ENCODE results near the gene NEXN. TPM values are rescaled to one million over a fixed set of nuclear protein-coding genes. Genes with fewer than 3 reads are reported as not detected.

NEXN gene
- 100 to 1,000 TPM; 153 to 531 (median 271) TPM for polyA plus RNA-seq (ENCODE audit: insufficient read length in 12 of 12)
- long read RNA-seq, donor 1, partial matches to known transcripts: 10 of 11 reads
- long read RNA-seq, donor 1, other reads (novel, unspliced or antisense): 0 of 11 reads
- long read RNA-seq, donor 2, transcript NEXN-205 (10 exons, 1,456 nt): major isoform, 8 of 257 reads
- long read RNA-seq, donor 2, partial matches to known transcripts: 238 of 257 reads
- long read RNA-seq, donor 2, other reads (novel, unspliced or antisense): 0 of 257 reads
- long read RNA-seq, donor 3, partial matches to known transcripts: 24 of 29 reads
- long read RNA-seq, donor 3, other reads (novel, unspliced or antisense): 0 of 29 reads
- long read RNA-seq, donor 4, transcript NEXN-205 (10 exons, 1,456 nt): major isoform, 6 of 25 reads
- long read RNA-seq, donor 4, partial matches to known transcripts: 17 of 25 reads
- long read RNA-seq, donor 4, other reads (novel, unspliced or antisense): 0 of 25 reads
- long read RNA-seq, donor 5, transcript NEXN-205 (10 exons, 1,456 nt): major isoform, 7 of 84 reads
- long read RNA-seq, donor 5, partial matches to known transcripts: 67 of 84 reads
- long read RNA-seq, donor 5, other reads (novel, unspliced or antisense): 6 of 84 reads
- long read RNA-seq, donor 6, transcript NEXN-205 (10 exons, 1,456 nt): major isoform, 5 of 61 reads
- long read RNA-seq, donor 6, partial matches to known transcripts: 48 of 61 reads
- long read RNA-seq, donor 6, other reads (novel, unspliced or antisense): 0 of 61 reads
- long read RNA-seq, donor 7, partial matches to known transcripts: 30 of 42 reads
- long read RNA-seq, donor 7, other reads (novel, unspliced or antisense): 6 of 42 reads
- long read RNA-seq, donor 8, transcript NEXN-205 (10 exons, 1,456 nt): major isoform, 9 of 128 reads
- long read RNA-seq, donor 8, partial matches to known transcripts: 100 of 128 reads
- long read RNA-seq, donor 8, other reads (novel, unspliced or antisense): 12 of 128 reads
- long read RNA-seq, donor 9, partial matches to known transcripts: 16 of 19 reads
- long read RNA-seq, donor 9, other reads (novel, unspliced or antisense): 0 of 19 reads
- long read RNA-seq, donor 10, transcript NEXN-205 (10 exons, 1,456 nt): major isoform, 11 of 119 reads
- long read RNA-seq, donor 10, partial matches to known transcripts: 91 of 119 reads
- long read RNA-seq, donor 10, other reads (novel, unspliced or antisense): 13 of 119 reads
- long read RNA-seq, donor 11, partial matches to known transcripts: 169 of 199 reads
- long read RNA-seq, donor 11, other reads (novel, unspliced or antisense): 22 of 199 reads

DNA sequence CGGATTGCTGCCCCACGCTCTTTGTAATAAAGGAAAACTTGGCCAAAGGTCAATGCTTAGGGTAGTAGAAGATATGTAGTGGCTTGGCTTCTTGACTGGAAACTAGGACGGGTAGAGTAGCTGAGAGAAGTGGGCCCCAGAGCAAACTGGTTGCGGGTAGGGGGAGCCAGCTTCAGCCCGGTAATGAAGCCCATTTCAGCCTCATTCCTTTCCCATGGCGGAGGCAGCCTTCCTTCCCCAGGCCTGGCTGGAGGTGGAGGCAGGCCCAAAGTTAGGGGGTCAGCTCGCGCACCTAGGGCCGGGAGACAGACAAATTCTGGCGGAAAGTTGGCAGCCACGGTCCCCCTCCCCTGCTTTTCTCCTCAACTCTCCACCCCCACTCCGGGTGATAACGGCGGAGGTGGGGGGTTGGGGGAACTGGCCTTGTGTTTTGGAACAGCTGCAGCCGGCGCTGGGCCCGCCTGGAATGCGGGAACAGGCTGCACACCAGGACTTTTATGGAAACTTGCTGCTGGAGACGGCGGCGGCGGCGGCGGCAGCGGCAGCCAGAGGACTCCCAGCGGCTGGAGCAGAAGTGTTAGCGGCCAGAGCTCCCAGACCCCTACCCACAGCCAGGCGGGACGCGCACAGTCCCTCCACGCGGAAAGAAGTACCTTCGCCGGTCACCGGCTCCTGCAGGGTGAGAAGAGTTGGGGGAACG is at the start of gene NEXN:
Gene NEXN, plus strand, starts transcription at position 544 of the 700 bp plus-strand sequence. CDS start 27,483 bp downstream, outside the sequence.
- peak; percentile 82 for DNase-seq

DNA sequence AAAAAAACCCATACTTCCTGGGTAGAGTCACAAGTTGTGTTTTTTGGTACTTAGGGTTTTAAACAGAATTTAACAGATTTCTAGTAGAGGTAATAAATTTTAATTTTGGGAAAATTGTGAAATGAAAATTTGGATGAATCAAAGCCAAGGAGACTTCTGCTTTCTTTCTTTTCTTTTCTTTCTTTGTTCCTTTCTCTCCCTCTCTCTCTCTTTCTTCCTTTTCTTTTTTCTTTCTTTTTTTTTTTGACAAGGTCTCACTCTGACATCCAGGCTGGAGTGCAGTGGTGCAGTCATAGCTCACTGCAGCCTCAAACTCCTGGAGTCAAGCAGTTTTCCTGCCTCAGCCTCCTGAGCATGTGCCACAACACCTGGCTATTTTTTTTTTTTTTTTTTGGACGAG is 46.9 kb upstream of the NEXN start:
- DNase-seq: no peak

DNA sequence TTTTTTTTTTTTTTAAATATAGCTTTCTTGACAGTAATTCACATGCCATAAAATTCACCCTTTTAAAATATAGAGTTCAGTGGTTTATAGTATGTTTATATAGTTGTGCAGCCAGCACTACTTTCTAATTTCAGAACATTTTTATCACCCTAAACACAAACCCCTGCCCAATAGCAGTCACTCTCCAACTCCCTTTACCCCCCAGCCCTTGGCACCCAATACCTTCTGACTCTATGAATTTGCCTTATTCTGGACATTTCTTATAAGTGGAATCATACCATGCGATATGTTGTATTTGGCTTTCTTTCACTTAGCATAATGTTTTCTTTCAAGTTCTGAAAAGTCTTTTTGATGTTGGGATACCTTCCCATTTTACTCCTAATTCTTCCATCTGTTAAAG is 42.5 kb upstream of the NEXN start:
- DNase-seq: peak; percentile 20

DNA sequence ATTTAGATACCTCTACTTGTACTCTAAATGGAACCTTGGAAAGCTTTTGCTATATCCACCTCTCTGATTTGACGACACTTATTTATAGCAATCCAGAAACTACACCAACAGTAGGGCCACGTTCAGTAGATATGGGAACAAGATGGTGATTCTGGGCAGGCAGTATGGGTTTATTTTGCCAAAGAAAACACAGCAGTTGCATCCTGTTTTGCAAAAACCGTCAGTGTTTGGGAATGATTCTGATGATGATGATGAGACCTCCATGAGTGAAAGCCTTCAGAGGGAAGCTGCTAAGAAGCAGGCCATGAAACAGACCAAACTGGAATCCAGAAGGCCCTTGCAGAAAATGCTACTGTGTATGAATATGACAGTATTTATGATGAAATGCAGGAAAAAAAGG is 41.5 kb upstream of the NEXN start:
- no peak for DNase-seq

DNA sequence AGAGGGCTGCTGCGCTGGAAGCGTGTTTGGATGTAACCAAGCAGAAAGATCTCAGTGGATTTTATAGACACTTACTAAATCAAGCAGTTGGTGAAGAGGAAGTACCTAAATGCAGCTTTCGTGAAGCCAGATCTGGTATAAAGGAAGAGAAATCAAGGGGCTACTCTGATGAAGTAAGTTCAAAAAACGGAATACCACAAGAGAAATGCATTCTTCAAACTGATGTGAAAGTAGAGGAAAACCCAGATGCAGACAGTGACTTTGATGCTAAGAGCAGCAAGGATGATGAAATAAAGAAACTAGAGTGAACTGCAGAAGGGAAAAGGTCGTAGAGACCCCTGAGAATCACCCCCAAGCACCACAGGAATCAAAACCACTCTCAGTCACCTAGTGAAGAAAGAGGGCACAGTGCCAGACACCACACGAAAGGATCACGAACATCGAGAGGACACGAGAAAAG is 40.8 kb upstream of the NEXN start:
- no peak for DNase-seq

DNA sequence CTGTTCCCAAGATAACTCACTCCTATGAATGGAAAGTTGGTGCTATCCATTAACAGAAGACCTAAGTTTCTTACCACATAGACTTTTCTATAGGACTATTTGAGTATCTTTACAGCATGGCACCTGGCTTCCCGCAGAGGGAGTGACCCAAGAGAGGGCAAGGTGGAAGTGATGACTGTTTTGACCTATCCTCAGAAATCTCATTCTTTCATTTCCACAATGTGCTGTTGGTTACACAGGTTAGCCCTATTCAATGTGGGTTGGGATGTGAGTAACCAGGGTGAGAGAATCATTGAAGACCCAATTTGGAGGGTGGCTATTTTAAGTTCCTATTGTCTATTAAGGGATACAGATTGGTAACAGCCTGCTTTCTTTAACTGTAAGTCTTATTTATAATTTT is 38.3 kb upstream of the NEXN start:
- DNase-seq: no peak

DNA sequence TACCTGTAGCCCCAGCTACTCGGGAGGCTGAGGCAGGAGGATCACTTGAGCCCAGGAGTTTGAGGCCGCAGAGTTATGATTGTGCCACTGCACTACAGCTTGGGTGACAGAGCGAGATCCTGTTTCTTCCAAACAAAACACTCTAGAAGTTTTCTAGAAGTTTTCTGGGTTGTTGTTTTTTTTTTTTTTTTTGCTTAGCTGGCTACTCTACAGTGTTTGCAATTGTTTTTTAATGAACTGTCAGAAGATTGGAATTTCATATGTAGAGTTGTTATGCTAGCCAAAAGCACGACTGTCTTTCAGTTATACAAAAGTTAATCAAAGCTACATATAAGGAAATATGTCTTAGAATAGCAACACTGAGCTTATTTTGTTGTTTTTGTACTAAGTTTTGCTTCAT is 30.9 kb upstream of the NEXN start:
- DNase-seq: no peak

DNA sequence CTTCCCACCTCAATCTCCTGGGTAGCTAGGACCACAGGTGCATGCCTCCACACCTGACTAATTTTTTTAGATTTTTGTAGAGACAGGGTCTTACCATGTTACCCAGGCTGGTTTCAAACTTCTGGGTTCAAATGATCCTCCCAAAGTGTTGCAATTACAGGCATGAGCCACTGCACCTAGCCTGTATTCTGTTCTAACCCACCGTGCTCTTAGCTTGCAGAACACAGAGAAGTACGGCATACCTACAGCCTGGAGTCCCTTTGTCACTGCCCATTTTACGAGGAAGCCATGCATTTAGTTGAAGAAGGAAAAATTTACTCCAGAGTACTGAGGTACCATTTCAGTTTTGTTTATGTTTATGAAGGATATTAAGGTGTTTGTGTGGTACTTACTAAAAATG is 29.7 kb upstream of the NEXN start:
- DNase-seq: no peak

DNA sequence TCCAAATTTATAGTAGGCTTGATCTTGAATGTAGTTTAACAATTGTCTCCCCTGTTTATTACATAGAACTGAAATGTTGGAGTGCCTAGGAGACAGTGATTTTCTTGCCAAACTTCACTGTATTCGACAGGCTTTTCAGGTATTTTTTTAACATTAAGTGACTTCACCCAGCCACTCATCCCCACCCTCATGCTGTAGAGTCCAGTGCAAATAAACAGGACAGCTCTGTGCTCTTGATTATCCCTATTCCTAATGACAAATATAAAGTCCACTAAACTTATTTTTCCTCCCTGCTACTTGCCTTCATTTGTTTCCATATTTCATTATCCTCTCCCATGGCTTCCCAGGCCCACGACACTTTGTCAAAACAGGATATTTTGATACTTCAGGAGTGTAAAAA is 29.2 kb upstream of the NEXN start:
- no peak for DNase-seq

DNA sequence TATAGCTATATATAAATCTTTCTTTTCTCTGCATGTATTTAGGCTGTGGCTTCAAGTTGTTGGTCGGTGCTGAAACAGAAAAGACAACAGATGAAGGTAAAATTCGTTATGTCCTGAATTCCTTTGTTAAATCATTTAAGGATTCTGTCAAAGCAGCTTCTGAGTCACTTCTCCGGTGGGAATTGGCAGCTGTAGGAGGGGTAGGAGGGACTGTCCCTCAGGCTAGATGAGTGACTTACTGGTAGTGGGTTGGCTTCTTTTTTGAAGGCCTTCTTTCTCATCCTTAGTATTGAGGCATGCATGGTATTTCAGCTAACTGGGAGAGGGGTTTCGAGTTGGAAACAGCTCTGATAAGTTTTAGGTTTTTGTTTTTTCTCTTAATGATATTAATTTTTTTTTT is 22.1 kb upstream of the NEXN start:
- no peak for DNase-seq

DNA sequence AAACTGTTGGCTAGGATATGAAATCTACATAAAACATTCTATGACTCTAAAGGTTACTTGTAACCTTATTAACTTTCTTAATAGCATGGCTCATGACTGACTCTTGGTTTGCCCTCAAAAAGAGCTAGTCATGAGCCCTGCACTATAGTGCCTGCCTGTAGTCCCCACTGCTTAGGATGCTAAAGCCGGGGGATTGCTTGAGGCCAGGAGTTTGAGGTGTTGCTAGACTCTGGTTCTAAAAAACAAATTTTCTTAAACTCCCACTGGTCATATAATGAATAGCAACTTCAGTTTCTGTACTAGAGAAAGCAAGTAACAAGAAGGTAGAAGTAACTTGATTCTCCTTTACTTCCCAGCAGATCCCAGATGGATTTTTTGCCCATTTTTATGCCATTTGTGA is 15.8 kb upstream of the NEXN start:
- no peak for DNase-seq

DNA sequence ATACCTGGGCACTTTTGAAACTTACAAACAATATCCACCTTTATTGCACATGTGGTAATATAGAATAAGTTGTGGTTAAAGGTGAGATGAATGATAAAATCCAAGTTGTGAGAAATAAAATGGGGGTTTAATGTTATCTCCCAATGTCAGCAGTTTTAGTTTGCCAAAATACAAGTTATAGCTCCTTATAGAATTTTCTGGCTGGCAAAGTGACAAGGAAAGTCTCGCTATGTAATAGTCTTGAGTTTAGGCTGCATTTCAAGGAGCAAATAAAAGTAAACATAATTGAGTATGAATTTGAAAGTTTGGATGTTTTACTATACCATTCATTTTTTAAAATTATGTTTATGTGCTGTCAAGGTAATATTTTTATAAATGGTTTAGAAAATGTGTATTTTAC is 15.0 kb upstream of the NEXN start:
- no peak for DNase-seq

DNA sequence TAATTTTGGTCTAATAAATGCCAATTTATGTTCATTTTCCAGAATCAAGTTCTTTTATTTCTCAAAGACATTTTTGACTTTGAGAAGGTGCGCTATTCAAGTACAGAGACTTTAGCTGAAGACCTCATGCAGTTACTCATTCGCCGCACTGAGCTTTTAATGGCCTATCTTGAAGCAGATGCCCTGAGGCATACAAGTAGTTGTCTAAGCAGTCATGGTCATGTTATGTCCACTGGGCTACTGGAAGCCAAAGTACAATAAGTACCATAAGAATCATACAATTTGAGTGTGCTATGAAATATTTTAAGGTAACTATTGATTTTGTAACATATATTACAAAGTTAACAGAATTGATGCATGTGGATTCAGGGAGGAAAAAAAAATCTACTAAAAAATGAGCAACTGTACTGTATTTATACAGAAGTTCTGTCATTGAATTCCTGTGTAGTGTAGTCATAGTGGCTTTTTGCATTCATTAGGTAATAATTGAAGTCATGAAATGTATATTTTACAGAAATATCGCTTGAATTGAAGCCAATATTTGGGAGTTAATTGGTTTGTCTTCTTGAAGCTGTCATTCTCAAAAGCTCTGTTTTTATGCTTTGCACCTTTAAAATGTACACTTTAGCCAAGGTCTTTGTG is 13.5 kb upstream of the NEXN start:
- no peak for DNase-seq

DNA sequence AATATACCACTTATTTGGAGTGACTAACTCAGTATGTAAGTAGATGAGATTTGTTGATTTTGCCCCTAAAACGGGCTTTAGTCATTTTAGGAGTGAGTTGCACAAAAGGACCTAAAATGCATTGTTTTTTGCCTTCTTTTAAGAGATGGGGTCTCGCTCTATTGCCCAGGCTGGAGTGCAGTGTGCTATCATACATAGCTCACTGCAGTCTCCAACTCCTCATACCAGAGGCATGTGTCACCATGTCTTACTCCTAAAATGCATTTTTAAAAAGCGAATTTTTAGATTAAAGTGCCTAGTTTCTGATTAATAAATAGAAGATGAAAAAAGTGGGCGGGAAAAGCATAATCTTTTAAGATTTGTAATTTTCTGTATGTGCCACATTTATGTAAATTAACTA is 11.5 kb upstream of the NEXN start:
- no peak for DNase-seq

DNA sequence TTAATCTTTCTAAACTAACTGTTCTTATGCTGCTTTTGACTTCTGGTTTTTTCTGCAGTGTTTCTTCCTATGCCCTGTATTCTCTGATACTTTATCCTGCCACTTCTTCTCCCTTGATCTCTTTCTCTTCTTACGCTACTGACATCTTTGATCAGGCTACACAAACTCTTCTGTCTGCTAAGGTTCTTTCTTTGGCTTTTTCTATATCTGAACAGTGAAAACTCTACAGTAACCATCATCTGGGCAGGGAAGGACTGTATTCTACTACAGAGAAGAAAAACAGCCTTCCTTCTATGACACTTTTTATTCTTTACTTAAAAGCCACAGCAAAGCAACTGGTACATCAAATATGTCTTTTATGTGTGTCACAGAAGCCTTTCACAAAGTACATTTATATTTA is 7.4 kb upstream of the NEXN start:
- no peak for DNase-seq

DNA sequence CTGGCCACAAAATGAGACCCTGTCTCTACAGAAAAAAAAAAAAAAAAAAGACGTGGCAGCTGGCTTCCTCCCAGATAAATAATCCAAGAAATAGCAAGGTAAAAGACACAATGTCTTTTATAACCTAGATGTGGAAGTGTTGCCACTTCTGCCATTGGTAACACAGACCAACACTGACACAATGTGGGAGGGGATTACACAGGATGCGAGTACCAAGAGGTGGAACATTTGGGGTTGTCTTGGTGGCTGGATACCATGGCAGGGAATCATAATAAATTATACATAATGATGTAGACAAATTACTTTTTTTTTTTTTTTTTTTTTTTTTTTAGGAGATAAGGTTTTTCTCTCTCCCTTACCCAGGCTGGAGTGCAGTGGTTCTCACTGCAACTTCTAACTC is 6.0 kb upstream of the NEXN start:
- no peak for DNase-seq

DNA sequence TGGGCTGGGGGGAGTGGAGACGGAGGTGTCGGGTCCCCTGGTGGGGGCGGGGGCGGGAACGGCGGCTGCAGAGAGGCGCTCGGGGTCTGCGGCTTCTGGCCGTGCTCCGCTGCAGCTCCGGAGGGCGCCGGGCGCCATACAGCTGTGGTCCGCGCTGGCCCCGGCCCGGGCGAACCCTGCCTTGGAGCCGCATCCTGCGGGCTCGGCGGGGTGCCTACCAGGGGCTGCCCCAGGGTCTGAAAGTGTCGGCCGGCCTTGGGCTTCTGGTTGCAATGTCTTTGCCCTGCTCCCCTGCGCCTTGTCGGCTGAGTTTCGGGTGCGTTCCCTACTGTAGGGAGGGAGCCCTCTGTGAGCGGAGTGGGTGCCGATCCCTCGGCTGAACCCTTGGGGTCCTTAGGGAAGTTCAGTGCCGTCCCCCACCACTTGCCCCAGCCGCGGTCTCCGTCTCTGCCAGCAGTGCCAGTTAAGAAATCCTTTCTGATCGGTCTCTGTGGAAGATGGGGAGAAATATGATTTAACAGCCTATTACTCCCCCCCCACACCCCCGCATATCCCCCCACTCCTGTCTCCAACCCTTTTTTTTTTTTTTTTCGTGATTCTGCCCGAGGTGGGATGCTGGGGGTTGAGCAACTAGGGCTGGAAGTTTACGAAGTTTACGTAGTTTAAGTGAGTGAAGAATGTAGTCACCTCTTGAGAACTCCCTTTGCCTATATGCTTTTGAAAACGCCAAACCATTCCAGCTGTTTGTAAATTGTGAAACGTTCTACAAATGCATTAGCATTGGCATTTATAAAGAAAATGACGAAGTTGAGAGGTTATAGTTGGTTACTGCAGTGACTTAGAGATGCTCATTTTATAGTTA is 588 bp downstream of the NEXN start:
- DNase-seq: peak; percentile 63

DNA sequence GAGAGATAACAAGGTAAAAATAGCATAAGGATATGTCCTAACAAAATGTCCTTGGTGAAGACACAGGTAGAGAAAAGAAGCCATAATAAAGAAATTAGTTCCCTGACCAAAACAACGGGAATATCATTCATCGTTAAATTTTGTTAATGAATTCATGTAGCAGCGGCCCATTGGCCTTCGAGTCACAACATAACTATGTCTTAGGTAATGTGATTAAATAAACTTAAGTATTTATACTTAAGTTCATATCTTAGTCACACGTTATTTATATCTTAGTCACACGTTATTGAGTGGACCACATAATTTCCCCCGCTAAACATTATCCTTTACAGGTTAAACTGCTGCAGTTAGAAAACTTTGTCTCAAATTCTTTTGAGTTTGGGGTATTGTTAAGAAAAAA is 1.2 kb downstream of the NEXN start:
- no peak for DNase-seq

DNA sequence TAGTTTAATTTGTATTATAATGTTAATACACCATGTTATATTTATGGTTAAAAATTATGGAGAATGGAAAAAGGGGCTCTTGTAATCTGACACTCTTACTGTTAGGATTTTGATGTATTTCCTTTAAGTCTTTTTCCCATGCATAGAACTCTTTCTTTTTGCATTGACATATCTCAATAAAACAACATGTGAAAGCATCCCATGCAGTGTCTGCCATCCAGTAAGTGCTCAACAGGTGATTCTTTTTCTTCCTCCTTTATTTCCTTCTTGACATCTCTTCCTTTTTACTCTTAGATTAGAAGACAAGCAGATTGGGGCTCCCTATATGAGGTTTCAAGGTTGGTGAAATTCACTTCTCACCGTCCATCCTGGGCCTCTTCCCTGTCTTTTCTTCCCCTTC is 2.8 kb downstream of the NEXN start:
- DNase-seq: no peak
